Measurements from ENCODE around the gene TEKT3.

Gene TEKT3

GRCh38 chr17:15323131-15323530, 18.3 kb downstream of the TEKT3 start:
- no peak for TF ChIP-seq YY1 (IDR thresholded peaks at IDR 0.05; ENCODE audit: low read depth)
- TF ChIP-seq TEAD4 (IDR thresholded peaks at IDR 0.05), result no peak
- TF ChIP-seq NFIC (IDR thresholded peaks at IDR 0.05), result no peak
- TF ChIP-seq USF1 (IDR thresholded peaks at IDR 0.05), result no peak
- no peak for TF ChIP-seq CREB1 (IDR thresholded peaks at IDR 0.05; ENCODE audit: low read depth)
- TF ChIP-seq CEBPB (IDR thresholded peaks at IDR 0.05), result no peak
- no peak for TF ChIP-seq ZBTB7A (IDR thresholded peaks at IDR 0.05; ENCODE audit: low read depth)
- TF ChIP-seq FOXM1 (IDR thresholded peaks at IDR 0.05; ENCODE audit: borderline replicate concordance, low read depth), result no peak
- TF ChIP-seq EGR1 (IDR thresholded peaks at IDR 0.05), result no peak
- no peak for TF ChIP-seq TCF12 (IDR thresholded peaks at IDR 0.05; ENCODE audit: low read depth)

- TF ChIP-seq USF1 (IDR thresholded peaks at IDR 0.05), result no peak
- TF ChIP-seq RAD21 (IDR thresholded peaks at IDR 0.05; ENCODE audit: low read depth), result no peak
- no peak for TF ChIP-seq MAX (IDR thresholded peaks at IDR 0.05)
- no peak for TF ChIP-seq EP300 (IDR thresholded peaks at IDR 0.05; ENCODE audit: borderline replicate concordance)
- TF ChIP-seq ZBTB7A (IDR thresholded peaks at IDR 0.05; ENCODE audit: low read depth), result no peak
- TF ChIP-seq REST (IDR thresholded peaks at IDR 0.05; ENCODE audit: low read depth), result no peak
Observed at GRCh38 chr17:15321556-15322251, 19.7 kb downstream of the TEKT3 start.

GRCh38 chr17:15319452-15320010, 21.9 kb downstream of the TEKT3 start:
- TF ChIP-seq TEAD4 (IDR thresholded peaks at IDR 0.05), result no peak
- TF ChIP-seq NFIC (IDR thresholded peaks at IDR 0.05), result no peak
- no peak for TF ChIP-seq MAX (IDR thresholded peaks at IDR 0.05)
- TF ChIP-seq YY1 (IDR thresholded peaks at IDR 0.05; ENCODE audit: low read depth), result no peak

GRCh38 chr17:15311996-15312395, 29.4 kb downstream of the TEKT3 start:
- no peak for TF ChIP-seq TEAD4 (IDR thresholded peaks at IDR 0.05)
- no peak for TF ChIP-seq EP300 (IDR thresholded peaks at IDR 0.05; ENCODE audit: borderline replicate concordance)
- TF ChIP-seq TCF12 (IDR thresholded peaks at IDR 0.05; ENCODE audit: low read depth), result no peak
- TF ChIP-seq ZBTB7A (IDR thresholded peaks at IDR 0.05; ENCODE audit: low read depth), result no peak
- no peak for TF ChIP-seq CREB1 (IDR thresholded peaks at IDR 0.05; ENCODE audit: low read depth)
- no peak for TF ChIP-seq CEBPB (IDR thresholded peaks at IDR 0.05)
- no peak for TF ChIP-seq MAX (IDR thresholded peaks at IDR 0.05)
- TF ChIP-seq FOXM1 (IDR thresholded peaks at IDR 0.05; ENCODE audit: borderline replicate concordance, low read depth), result no peak
- TF ChIP-seq NFIC (IDR thresholded peaks at IDR 0.05), result no peak
- no peak for TF ChIP-seq EGR1 (IDR thresholded peaks at IDR 0.05)
- TF ChIP-seq TAF1 (IDR thresholded peaks at IDR 0.05; ENCODE audit: low read depth), result no peak
- TF ChIP-seq YY1 (IDR thresholded peaks at IDR 0.05; ENCODE audit: low read depth), result no peak
- TF ChIP-seq RAD21 (IDR thresholded peaks at IDR 0.05; ENCODE audit: low read depth), result no peak
- no peak for TF ChIP-seq REST (IDR thresholded peaks at IDR 0.05; ENCODE audit: low read depth)
- no peak for TF ChIP-seq USF1 (IDR thresholded peaks at IDR 0.05)

GRCh38 chr17:15309793-15310192, 31.6 kb downstream of the TEKT3 start:
- TF ChIP-seq CEBPB (IDR thresholded peaks at IDR 0.05) (no peak), ZBTB7A (IDR thresholded peaks at IDR 0.05; ENCODE audit: low read depth) (no peak), CREB1 (IDR thresholded peaks at IDR 0.05; ENCODE audit: low read depth) (no peak), RAD21 (IDR thresholded peaks at IDR 0.05; ENCODE audit: low read depth) (no peak), EGR1 (IDR thresholded peaks at IDR 0.05) (no peak), MAX (IDR thresholded peaks at IDR 0.05) (no peak), NFIC (IDR thresholded peaks at IDR 0.05) (no peak), TAF1 (IDR thresholded peaks at IDR 0.05; ENCODE audit: low read depth) (no peak), YY1 (IDR thresholded peaks at IDR 0.05; ENCODE audit: low read depth) (no peak), REST (IDR thresholded peaks at IDR 0.05; ENCODE audit: low read depth) (no peak), FOXM1 (IDR thresholded peaks at IDR 0.05; ENCODE audit: borderline replicate concordance, low read depth) (no peak), EP300 (IDR thresholded peaks at IDR 0.05; ENCODE audit: borderline replicate concordance) (no peak), TEAD4 (IDR thresholded peaks at IDR 0.05) (no peak), TCF12 (IDR thresholded peaks at IDR 0.05; ENCODE audit: low read depth) (no peak), USF1 (IDR thresholded peaks at IDR 0.05) (no peak)

Measured in Ishikawa (cell line).